ENCODE measurements around the gene PLAAT5.

DNA sequence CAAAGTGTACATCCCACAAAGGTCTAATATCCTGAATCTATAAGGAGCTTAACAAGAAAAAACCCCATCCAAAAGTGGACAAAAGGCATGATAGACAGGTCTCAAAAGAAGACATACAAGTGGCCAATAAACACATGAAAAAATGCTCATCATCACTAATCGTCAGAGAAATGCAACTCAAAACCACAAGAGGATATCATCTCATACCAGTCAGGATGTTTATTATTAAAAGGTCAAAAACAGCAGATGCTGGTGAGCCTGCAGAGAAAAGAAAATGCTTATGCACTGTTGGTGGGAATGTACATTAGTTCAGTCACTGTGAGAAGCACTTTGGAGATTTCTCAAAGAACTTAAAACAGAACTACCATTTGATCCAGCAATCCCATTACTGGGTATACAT lies 27.6 kb upstream of the PLAAT5 start:
- no peak for TF ChIP-seq CTCF (conservative IDR thresholded peaks at IDR 0.05)
- no peak for TF ChIP-seq ZFX (IDR thresholded peaks at IDR 0.05)

Data from C4-2B (cell line).